ENCODE results near the gene FBXO39.
"Not testable (repeated sequence)": the region's sequence is repeated elsewhere in the genome, so short reads cannot be mapped to it uniquely, and the experiment has no call there.

FBXO39 gene

GRCh38 chr17:6775871-6776405 lies at the start of gene FBXO39:
Gene FBXO39 (plus strand): TSS chr17:6776215. CDS start chr17:6779869, 3,654 bp downstream.
- no peak for DNase-seq

- no peak for DNase-seq
These were observed 46.5 kb upstream of the FBXO39 start for GRCh38 chr17:6729531-6729930.

- not testable (repeated sequence) for DNase-seq
These were observed 29.4 kb upstream of the FBXO39 start for GRCh38 chr17:6746665-6747064.

- DNase-seq = no peak
These were observed 27.4 kb upstream of the FBXO39 start for GRCh38 chr17:6748617-6749016.

GRCh38 chr17:6749519-6749918 lies 26.5 kb upstream of the FBXO39 start:
- no peak for DNase-seq

- no peak for DNase-seq
These were observed 23.7 kb upstream of the FBXO39 start for GRCh38 chr17:6752068-6752909.

- peak; percentile 37 to 43 for DNase-seq
These were observed 23.0 kb upstream of the FBXO39 start for GRCh38 chr17:6753006-6753445.

GRCh38 chr17:6753546-6753945 lies 22.5 kb upstream of the FBXO39 start:
- no peak for DNase-seq

GRCh38 chr17:6755281-6755680 lies 20.7 kb upstream of the FBXO39 start:
- no peak for DNase-seq

- peak; percentile 55 to 58 for DNase-seq
These were observed 20.3 kb upstream of the FBXO39 start, which contains the start of gene XAF1 for GRCh38 chr17:6755731-6756184. Gene XAF1 (plus strand): TSS chr17:6756046. CDS start chr17:6756079, 33 bp downstream.

- DNase-seq = peak in 1 of 2 experiments; percentile 39
These were observed 19.5 kb upstream of the FBXO39 start for GRCh38 chr17:6756425-6757031.

- DNase-seq = no peak
These were observed 18.3 kb upstream of the FBXO39 start for GRCh38 chr17:6757747-6758146.

GRCh38 chr17:6761779-6762178 lies 14.2 kb upstream of the FBXO39 start:
- DNase-seq = no peak

- DNase-seq = no peak
These were observed 7.6 kb upstream of the FBXO39 start for GRCh38 chr17:6768447-6768846.

- no peak for DNase-seq
These were observed 4.0 kb upstream of the FBXO39 start for GRCh38 chr17:6772016-6772415.

GRCh38 chr17:6774906-6775305 lies 1.1 kb upstream of the FBXO39 start:
- not testable (repeated sequence) for DNase-seq

- no peak for DNase-seq
These were observed 3.4 kb downstream of the FBXO39 start for GRCh38 chr17:6779411-6779810.

- no peak for DNase-seq
These were observed 4.0 kb downstream of the FBXO39 start for GRCh38 chr17:6780001-6780400.

GRCh38 chr17:6780886-6781285 lies 4.9 kb downstream of the FBXO39 start:
- no peak for DNase-seq

- no peak for DNase-seq
These were observed 6.2 kb downstream of the FBXO39 start for GRCh38 chr17:6782244-6782643.

- no peak for DNase-seq
These were observed 10.6 kb downstream of the FBXO39 start for GRCh38 chr17:6786618-6787017.

GRCh38 chr17:6787081-6787693 lies 11.2 kb downstream of the FBXO39 start:
- DNase-seq = no peak

- DNase-seq = no peak
These were observed 13.1 kb downstream of the FBXO39 start for GRCh38 chr17:6789146-6789545.
